Adrenal gland (tissue), 12 donors: ENCODE data around the gene AGBL5. TPM values are rescaled to one million over a fixed set of nuclear protein-coding genes. Genes with fewer than 3 reads are reported as not detected.

Experiments
- DNase-seq, 7 donors: peaks; one replicate each; pipeline ENCODE4 v3.0.0-alpha.2; 2019 to 2020
- H3K27ac ChIP-seq, 5 donors: fragments of 200-600 bp; sonication (generic) in 4 of 5; 1 replicate in 3 of 5; 2 replicates in 2 of 5; pipeline versions ENCODE4 v1.5.1 to v1.8.0; 2016 to 2020; ENCODE audit warnings: mild to moderate bottlenecking in 1 of 5
- H3K27me3 ChIP-seq: fragments of 200-600 bp; 2 replicates; pipeline ENCODE4 v1.8.0; 2021
- H3K36me3 ChIP-seq, 2 donors: fragments of 200-600 bp; replicated peaks in 1 of 2; 1 replicate in 1 of 2; 2 replicates in 1 of 2; pipeline versions ENCODE4 v1.5.1 to v1.8.0; 2018 to 2022
- H3K4me1 ChIP-seq, 2 donors: fragments of 200-600 bp; replicated peaks in 1 of 2; 1 replicate in 1 of 2; 2 replicates in 1 of 2; pipeline versions ENCODE4 v1.5.1 to v1.8.0; 2018 to 2021
- H3K4me3 ChIP-seq, 4 donors: fragments of 200-600 bp; sonication (generic) in 3 of 4; one replicate each; pipeline ENCODE4 v1.5.1; 2016 to 2018
- H3K9me3 ChIP-seq, 3 donors: fragments of 200-600 bp; sonication (generic) in 1 of 3; replicated peaks in 1 of 3; 1 replicate in 2 of 3; 2 replicates in 1 of 3; pipeline versions ENCODE4 v1.5.1 to v1.8.0; 2016 to 2021
- POLR2A ChIP-seq, 2 donors: fragments of 450-650 bp; IDR thresholded peaks; one replicate each; pipeline ENCODE4 v1.6.1; 2017; ENCODE audit warnings: antibody characterized with exemption in 2 of 2, mild to moderate bottlenecking in 2 of 2, moderate library complexity in 1 of 2
- WGBS, 4 donors: extraction: QIAGEN DNeasy Blood & Tissue Kit in 2 of 4; methylation state at CpG; one replicate each; pipeline versions ENCODE4 v1.1.5 to v1.1.7; 2013 to 2017; 5-methylcytosine and 5-hydroxymethylcytosine counted together
- intact Hi-C, 2 donors: fragments of 100-400 bp; cut with DNase I; formaldehyde crosslinking; loops; one replicate each; pipeline versions ENCODE4 v1.14.1 to v1.15.0; 2022 to 2023
- polyA plus RNA-seq, 3 donors: library from polyadenylated mRNA; stranded (reverse); fragments of 200-250 nt in 2 of 3; fragments of 350-450 nt in 1 of 3; fragmentation: Illumina TruSeq in 1 of 3; extraction: RNeasy Lipid Tissue Mini Kit (QIAGEN cat#74804) in 1 of 3; gene quantifications; one replicate each; pipeline ENCODE4 v1.2.3, GENCODE V29; 2013 to 2014
- total RNA-seq, 9 donors: library from RNA; depleted of rRNA in 4 of 9; stranded (reverse); fragments of >200 nt in 4 of 9; fragments of 120-200 nt in 1 of 9; fragmentation: NEBNext Ultra II Directional in 1 of 9; extraction: Animal tissue kit (Norgen Biotek cat#: 25700) in 1 of 9; gene quantifications; one replicate each; pipeline versions ENCODE4 v1.1.0 to v1.2.4, GENCODE V29; 2013 to 2023
- TF ChIP-seq, protein P1 (sequence below), 6 experiments: fragments of 450-650 bp in 4 of 6; fragments of 200-600 bp in 2 of 6; sonication (generic) in 1 of 6; IDR thresholded peaks; 1 replicate in 5 of 6; 2 replicates in 1 of 6; pipeline versions ENCODE4 v1.5.1 to v1.8.0; 2016 to 2021; ENCODE audit warnings: antibody characterized with exemption in 6 of 6, mild to moderate bottlenecking in 2 of 6, moderate library complexity in 1 of 6
- donor health status: healthy with polysubstance abuse.
- donor health status: Bipolar disorder and iron deficiency.
- donor health status: DM: yes; HTN: yes; CAD: no.
- donor health status: DM: no; HTN: no; CAD: no.
- donor health status: DM: no; HTN: no; CAD: no.
- donor health status: DM: yes; HTN: yes; CAD: no.

Gene AGBL5
- total and polyA plus RNA-seq, 12 donors = 21.2 to 42.4 (median 30.6) TPM

- H3K36me3 ChIP-seq = no peaks in the 10 kb centered on the region
- TF ChIP-seq, protein P1, sequence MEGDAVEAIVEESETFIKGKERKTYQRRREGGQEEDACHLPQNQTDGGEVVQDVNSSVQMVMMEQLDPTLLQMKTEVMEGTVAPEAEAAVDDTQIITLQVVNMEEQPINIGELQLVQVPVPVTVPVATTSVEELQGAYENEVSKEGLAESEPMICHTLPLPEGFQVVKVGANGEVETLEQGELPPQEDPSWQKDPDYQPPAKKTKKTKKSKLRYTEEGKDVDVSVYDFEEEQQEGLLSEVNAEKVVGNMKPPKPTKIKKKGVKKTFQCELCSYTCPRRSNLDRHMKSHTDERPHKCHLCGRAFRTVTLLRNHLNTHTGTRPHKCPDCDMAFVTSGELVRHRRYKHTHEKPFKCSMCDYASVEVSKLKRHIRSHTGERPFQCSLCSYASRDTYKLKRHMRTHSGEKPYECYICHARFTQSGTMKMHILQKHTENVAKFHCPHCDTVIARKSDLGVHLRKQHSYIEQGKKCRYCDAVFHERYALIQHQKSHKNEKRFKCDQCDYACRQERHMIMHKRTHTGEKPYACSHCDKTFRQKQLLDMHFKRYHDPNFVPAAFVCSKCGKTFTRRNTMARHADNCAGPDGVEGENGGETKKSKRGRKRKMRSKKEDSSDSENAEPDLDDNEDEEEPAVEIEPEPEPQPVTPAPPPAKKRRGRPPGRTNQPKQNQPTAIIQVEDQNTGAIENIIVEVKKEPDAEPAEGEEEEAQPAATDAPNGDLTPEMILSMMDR (IDR thresholded peaks at IDR 0.05) = no peak
- no peak for TF ChIP-seq POLR2A (IDR thresholded peaks at IDR 0.05)
- intact Hi-C loops = no loop called here
- H3K27ac ChIP-seq = no peak overlapping the region
- H3K27me3 ChIP-seq = no peaks in the 10 kb centered on the region
- no peaks in the 10 kb centered on the region for H3K9me3 ChIP-seq
- 89 to 92% (median 90%) methylated on average over 9 of the region's 9 CpGs for WGBS, 4 donors
- DNase-seq = no peak
- peaks cover 9 to 15% of the 10 kb centered on the region in 2 donors for H3K4me1 ChIP-seq
- no peak overlapping the region for H3K4me3 ChIP-seq
Observed at GRCh38 chr2:27003857-27004256, 47.6 kb upstream of the AGBL5 start.

- Histone ChIP-seq H3K27me3 (no peaks in the 10 kb centered on the region), H3K9me3 (no peaks in the 10 kb centered on the region), H3K27ac (no peak overlapping the region), H3K4me1 (peaks cover 9 to 31% of the 10 kb centered on the region in 2 donors), H3K36me3 (no peaks in the 10 kb centered on the region), H3K4me3 (no peak overlapping the region)
- intact Hi-C loops = no loop called here
- 63 to 71% (median 63%) methylated on average over 6 of the region's 6 CpGs for WGBS, 4 donors
- TF ChIP-seq, protein P1 (IDR thresholded peaks at IDR 0.05) = no peak
- TF ChIP-seq POLR2A (IDR thresholded peaks at IDR 0.05) = no peak
- no peak for DNase-seq
Observed at GRCh38 chr2:27006602-27007415, 44.7 kb upstream of the AGBL5 start.

DNA sequence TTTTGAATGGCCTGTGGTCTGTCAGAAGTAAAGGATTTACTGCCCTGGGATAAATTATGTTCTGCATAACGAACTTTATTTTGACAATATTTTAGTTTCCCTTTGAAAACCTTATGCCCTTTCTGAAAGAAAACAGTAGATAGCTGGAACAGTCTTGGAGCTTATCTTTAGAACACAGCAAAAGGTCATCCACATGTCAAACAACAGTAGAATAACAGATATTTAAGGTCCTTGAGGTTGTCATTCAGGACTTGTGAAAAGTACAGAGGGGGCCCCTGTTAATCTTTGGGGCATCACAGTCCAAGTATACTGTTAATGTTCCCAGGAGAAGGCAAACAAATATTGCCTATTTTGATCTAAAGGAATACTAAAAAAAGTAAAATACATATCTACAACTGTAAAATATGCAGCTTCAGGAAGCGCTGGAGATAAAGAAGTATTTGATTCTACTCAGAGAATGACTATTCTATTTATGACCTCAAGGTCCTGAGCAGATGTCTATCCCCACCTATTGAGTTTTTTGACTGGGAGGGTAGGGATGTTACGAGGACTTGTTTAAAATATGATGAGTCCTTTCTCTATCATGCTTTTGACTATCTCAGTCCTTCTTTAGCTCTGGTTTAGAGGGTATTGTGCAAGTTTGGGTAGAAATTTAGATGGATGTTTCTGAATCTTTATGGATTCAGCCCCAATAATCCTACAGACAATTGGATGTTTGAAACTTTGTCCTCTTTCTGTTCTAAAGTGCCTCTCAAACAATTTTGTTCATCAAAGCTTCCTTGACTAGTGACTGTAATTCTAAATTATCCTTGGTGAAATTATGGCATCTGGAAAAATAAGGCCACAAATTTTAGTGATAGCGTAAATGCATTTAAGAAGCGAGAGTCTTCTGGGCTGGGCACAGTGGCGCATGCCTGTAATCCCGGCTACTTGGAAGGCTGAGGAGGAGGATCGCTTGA, 43.8 kb upstream of the AGBL5 start:
- no peaks in the 10 kb centered on the region for H3K36me3 ChIP-seq
- TF ChIP-seq, protein P1 (IDR thresholded peaks at IDR 0.05) = no peak
- TF ChIP-seq POLR2A (IDR thresholded peaks at IDR 0.05) = no peak
- H3K9me3 ChIP-seq = no peaks in the 10 kb centered on the region
- no peak for DNase-seq
- intact Hi-C loops = no loop called here
- 63 to 70% (median 67%) methylated on average over 8 of the region's 8 CpGs for WGBS, 4 donors
- peaks cover 9 to 31% of the 10 kb centered on the region in 2 donors for H3K4me1 ChIP-seq
- no peaks in the 10 kb centered on the region for H3K27me3 ChIP-seq
- no peak overlapping the region for H3K27ac ChIP-seq
- no peak overlapping the region for H3K4me3 ChIP-seq

DNA sequence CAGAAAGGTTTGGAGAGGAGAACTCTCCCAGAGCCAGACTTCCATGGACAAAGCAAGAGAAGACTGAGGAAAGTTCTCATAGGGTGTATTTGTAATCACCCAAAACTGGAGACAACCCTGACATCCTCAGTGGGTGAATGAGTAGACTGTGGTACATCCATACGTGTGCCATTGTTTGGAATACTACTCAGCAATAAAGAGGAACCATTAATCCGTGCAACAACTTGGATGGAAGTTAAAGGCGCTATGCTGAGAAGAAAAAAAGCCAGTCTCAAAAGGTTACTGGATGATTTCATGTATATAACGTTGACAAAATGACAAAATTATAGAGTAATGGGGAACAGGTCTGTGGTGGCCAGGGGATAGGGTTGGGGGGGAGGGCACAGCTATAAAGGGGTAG, 42.8 kb upstream of the AGBL5 start:
- no peak for TF ChIP-seq POLR2A (IDR thresholded peaks at IDR 0.05)
- TF ChIP-seq, protein P1 (IDR thresholded peaks at IDR 0.05) = no peak
- no peaks in the 10 kb centered on the region for H3K27me3 ChIP-seq
- no peak for DNase-seq
- H3K4me1 ChIP-seq = peaks cover 9 to 31% of the 10 kb centered on the region in 2 donors
- H3K9me3 ChIP-seq = no peaks in the 10 kb centered on the region
- no peak overlapping the region for H3K27ac ChIP-seq
- H3K4me3 ChIP-seq = no peak overlapping the region
- no peaks in the 10 kb centered on the region for H3K36me3 ChIP-seq
- 93 to 96% (median 94%) methylated on average over 4 of the region's 4 CpGs for WGBS, 4 donors
- intact Hi-C loops = no loop called here
